B cell (primary cell): ENCODE measurements around the gene RRBP1. TPM values are rescaled to one million over a fixed set of nuclear protein-coding genes. Genes with fewer than 3 reads are reported as not detected.

Experiments used
- ATAC-seq: fragments of 200-7000 bp; cut with Tn5 transposase; one replicate; pipeline ENCODE4 v1.10.0; 2021; ENCODE audit warnings: low read depth, mild to moderate bottlenecking, moderate number of reproducible peaks, moderate library complexity
- CTCF ChIA-PET: fragments of 350-600 bp; sonication (Branson Sonifier 250); formaldehyde crosslinking; loops from one replicate; lab custom pipeline; 2021; ENCODE audit warnings: antibody characterized with exemption, inconsistent platforms; lab: Charles Lee
- POLR2A ChIA-PET: fragments of 350-600 bp; sonication (Branson Sonifier 250); formaldehyde crosslinking; loops from one replicate; lab custom pipeline; 2021; ENCODE audit warnings: antibody characterized with exemption; lab: Charles Lee
- DNase-seq: peaks from one replicate; pipeline ENCODE4 v3.0.0; 2013
- H2AFZ ChIP-seq: 2 replicates; pipeline ENCODE4 v1.6.1; 2012; ENCODE audit warnings: mild to moderate bottlenecking, low read depth, low read length; ENCODE audit not compliant: insufficient read depth, poor library complexity, severe bottlenecking
- H3K27ac ChIP-seq, 2 donors: 1 replicate in 1 of 2; 2 replicates in 1 of 2; pipeline ENCODE4 v1.5.1; 2012 to 2013; ENCODE audit warnings: low read length in 2 of 2, mild to moderate bottlenecking in 2 of 2, moderate library complexity in 1 of 2
- H3K27me3 ChIP-seq, 4 experiments: fragments of 200-600 bp in 1 of 4; sonication (generic) in 1 of 4; replicated peaks in 1 of 4; 1 replicate in 2 of 4; 2 replicates in 2 of 4; pipeline versions ENCODE4 v1.6.1 to v1.7.0; 2013 to 2016; ENCODE audit warnings: low read length in 3 of 4, mild to moderate bottlenecking in 2 of 4, mixed read lengths in 1 of 4, moderate library complexity in 1 of 4; ENCODE audit not compliant: insufficient read depth in 4 of 4, control insufficient read depth in 3 of 4; ENCODE audit errors: control extremely low read depth in 1 of 4
- H3K36me3 ChIP-seq, 2 experiments: replicated peaks in 1 of 2; 1 replicate in 1 of 2; 2 replicates in 1 of 2; pipeline versions ENCODE4 v1.6.1 to v1.7.1; 2013; ENCODE audit warnings: low read length in 1 of 2; ENCODE audit not compliant: insufficient read depth in 2 of 2, control insufficient read depth in 1 of 2; ENCODE audit errors: control extremely low read depth in 1 of 2, extremely low read depth in 1 of 2
- H3K4me1 ChIP-seq, 2 donors: fragments of 200-600 bp in 1 of 2; sonication (generic) in 1 of 2; 1 replicate in 1 of 2; 2 replicates in 1 of 2; pipeline versions ENCODE4 v1.5.1 to v1.6.1; 2013 to 2017; ENCODE audit warnings: low read length in 2 of 2; ENCODE audit not compliant: control insufficient read depth in 2 of 2, insufficient read depth in 2 of 2
- H3K4me2 ChIP-seq: replicated peaks from 2 replicates; pipeline ENCODE3; 2012; ENCODE audit warnings: mild to moderate bottlenecking, low read depth, low read length; ENCODE audit not compliant: poor library complexity, severe bottlenecking
- H3K4me3 ChIP-seq, 5 experiments: fragments of 200-600 bp in 1 of 5; sonication (generic) in 1 of 5; 1 replicate in 3 of 5; 2 replicates in 2 of 5; pipeline versions ENCODE4 v1.5.1 to v1.7.0; 2011 to 2016; ENCODE audit warnings: low read length in 4 of 5, mild to moderate bottlenecking in 4 of 5, low read depth in 2 of 5, control low read depth in 1 of 5, moderate library complexity in 1 of 5; ENCODE audit not compliant: insufficient read depth in 1 of 5; ENCODE audit errors: control extremely low read depth in 1 of 5, extremely low read depth in 1 of 5
- H3K79me2 ChIP-seq: fragments of 200-600 bp; sonication (generic); one replicate; pipeline ENCODE4 v1.6.0; 2016; ENCODE audit warnings: low read length; ENCODE audit not compliant: control insufficient read depth, insufficient read depth
- H3K9ac ChIP-seq: fragments of 200-600 bp; sonication (generic); 2 replicates; pipeline ENCODE4 v1.6.1; 2017; ENCODE audit warnings: mild to moderate bottlenecking, low read length, moderate library complexity
- H3K9me3 ChIP-seq, 3 donors: one replicate each; pipeline versions ENCODE4 v1.6.1 to v1.7.1; 2013; ENCODE audit warnings: low read length in 2 of 3; ENCODE audit not compliant: control insufficient read depth in 2 of 3, insufficient read depth in 1 of 3; ENCODE audit errors: control extremely low read depth in 1 of 3
- H4K20me1 ChIP-seq: 2 replicates; pipeline ENCODE4 v1.6.0; 2012; ENCODE audit warnings: mild to moderate bottlenecking, low read length; ENCODE audit not compliant: insufficient read depth, control insufficient read depth, poor library complexity, severe bottlenecking
- H3K27ac Mint-ChIP-seq: one replicate; pipeline ENCODE4 v1.8.0; 2021; ENCODE audit warnings: mixed read lengths
- H3K27me3 Mint-ChIP-seq: one replicate; pipeline ENCODE4 v1.8.0; 2021; ENCODE audit warnings: mixed read lengths
- H3K4me1 Mint-ChIP-seq: one replicate; pipeline ENCODE4 v1.8.0; 2021; ENCODE audit warnings: mixed read lengths
- H3K4me3 Mint-ChIP-seq: one replicate; pipeline ENCODE4 v1.8.0; 2021; ENCODE audit warnings: mixed read lengths
- H3K9me3 Mint-ChIP-seq: one replicate; pipeline ENCODE4 v1.8.0; 2022; ENCODE audit warnings: mixed read lengths; ENCODE audit not compliant: insufficient read depth
- EZH2 ChIP-seq: IDR thresholded peaks from 2 replicates; pipeline ENCODE4 v1.6.1; 2012; ENCODE audit warnings: borderline replicate concordance, low read depth, mild to moderate bottlenecking, moderate library complexity, low read length; ENCODE audit not compliant: insufficient read depth, poor library complexity, severe bottlenecking
- WGBS: methylation state at CpG from one replicate; pipeline ENCODE4 v1.1.5; 2013; ENCODE audit warnings: missing lambda C conversion rate; ENCODE audit not compliant: insufficient coverage; 5-methylcytosine and 5-hydroxymethylcytosine counted together
- intact Hi-C: fragments of 100-400 bp; cut with micrococcal nuclease; formaldehyde crosslinking; loops from one replicate; pipeline ENCODE4 v1.10.0; 2022
- polyA plus RNA-seq: library from polyadenylated mRNA; depleted of rRNA; stranded (reverse); fragments of >200 nt; gene quantifications from 2 replicates; pipeline ENCODE4 v1.2.3, GENCODE V29; 2012
- total RNA-seq, 2 donors: library from RNA; stranded (reverse); fragments of 120-200 nt in 1 of 2; gene quantifications; 1 replicate in 1 of 2; 2 replicates in 1 of 2; pipeline versions ENCODE4 v1.2.3 to v1.2.4, GENCODE V29; 2013 to 2022
- TF ChIP-seq, protein P1 (sequence below): fragments of 200-600 bp; IDR thresholded peaks from one replicate; pipeline ENCODE4 v1.8.0; 2022; ENCODE audit warnings: antibody characterized with exemption, mild to moderate bottlenecking

RRBP1 gene
- total and polyA plus RNA-seq, 2 donors (not counting 1 experiment from before 2014, with no cell fraction given) = 10.9 to 27.5 TPM

DNA sequence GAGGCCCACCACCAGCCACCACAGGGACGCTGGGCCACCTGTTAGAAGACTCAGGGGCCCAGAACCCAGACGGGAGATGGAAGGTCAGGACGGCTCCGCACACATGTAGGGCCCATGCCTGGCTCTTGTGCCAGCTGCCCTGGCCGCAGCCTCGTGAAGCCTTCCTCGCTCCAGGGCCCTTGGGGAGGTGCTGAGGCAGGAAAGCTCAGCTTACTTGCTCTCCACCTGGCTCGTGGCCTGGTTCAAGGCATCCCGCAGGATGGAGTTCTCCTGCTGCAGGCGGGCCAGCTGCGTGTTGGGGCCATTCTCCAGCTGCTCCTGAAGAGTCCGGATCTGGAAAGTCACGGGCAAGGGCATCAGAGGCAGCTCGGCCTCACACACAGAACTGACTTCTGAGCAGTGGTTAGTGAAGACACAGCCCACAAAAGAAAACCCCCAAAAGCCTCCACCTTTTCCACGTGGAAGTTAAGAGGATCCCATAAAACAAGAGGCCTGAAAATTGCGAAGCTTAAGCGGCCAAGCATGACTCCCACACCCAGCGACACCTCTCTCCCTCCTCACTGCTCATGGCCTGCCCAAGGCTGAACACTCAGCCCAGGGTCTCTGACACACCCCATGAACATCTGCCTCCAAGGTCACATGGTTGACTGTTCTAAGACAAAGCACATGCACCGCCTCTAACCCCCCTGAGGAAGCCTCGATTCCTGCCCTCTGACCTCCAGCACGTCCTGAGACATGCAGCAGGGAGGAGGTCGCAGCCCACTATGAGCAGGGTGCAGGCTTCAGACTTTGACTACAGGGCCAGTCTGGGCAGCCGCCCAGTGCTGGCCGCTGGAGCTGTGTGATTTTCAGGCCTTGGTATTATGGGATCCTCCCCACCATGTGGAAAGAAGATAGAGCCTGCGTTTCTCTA lies 46.5 kb downstream of the RRBP1 start:
- intact Hi-C loops = no loop called here
- Mint-ChIP-seq H3K9me3 (no peaks in the 10 kb centered on the region), H3K27me3 (no peaks in the 10 kb centered on the region), H3K27ac (no peak overlapping the region), H3K4me1 (peaks cover 16% of the 10 kb centered on the region), H3K4me3 (no peak overlapping the region)
- ATAC-seq = no peak
- Histone ChIP-seq H3K27ac (no peak overlapping the region), H2AFZ (no peak overlapping the region), H3K36me3 (peaks cover 0 to 41% of the 10 kb centered on the region in 2 experiments), H3K9me3 (no peaks in the 10 kb centered on the region), H3K4me2 (no peak overlapping the region), H4K20me1 (no peaks in the 10 kb centered on the region), H3K4me1 (peaks cover 7 to 23% of the 10 kb centered on the region in 2 donors), H3K27me3 (no peaks in the 10 kb centered on the region), H3K4me3 (no peak overlapping the region), H3K79me2 (no peaks in the 10 kb centered on the region), H3K9ac (no peak overlapping the region)
- no peak for DNase-seq
- ChIA-PET CTCF (no interaction called here), POLR2A (no interaction called here)
- 64% methylated on average over 25 of the region's 25 CpGs for WGBS
- TF ChIP-seq EZH2 = no peak

DNA sequence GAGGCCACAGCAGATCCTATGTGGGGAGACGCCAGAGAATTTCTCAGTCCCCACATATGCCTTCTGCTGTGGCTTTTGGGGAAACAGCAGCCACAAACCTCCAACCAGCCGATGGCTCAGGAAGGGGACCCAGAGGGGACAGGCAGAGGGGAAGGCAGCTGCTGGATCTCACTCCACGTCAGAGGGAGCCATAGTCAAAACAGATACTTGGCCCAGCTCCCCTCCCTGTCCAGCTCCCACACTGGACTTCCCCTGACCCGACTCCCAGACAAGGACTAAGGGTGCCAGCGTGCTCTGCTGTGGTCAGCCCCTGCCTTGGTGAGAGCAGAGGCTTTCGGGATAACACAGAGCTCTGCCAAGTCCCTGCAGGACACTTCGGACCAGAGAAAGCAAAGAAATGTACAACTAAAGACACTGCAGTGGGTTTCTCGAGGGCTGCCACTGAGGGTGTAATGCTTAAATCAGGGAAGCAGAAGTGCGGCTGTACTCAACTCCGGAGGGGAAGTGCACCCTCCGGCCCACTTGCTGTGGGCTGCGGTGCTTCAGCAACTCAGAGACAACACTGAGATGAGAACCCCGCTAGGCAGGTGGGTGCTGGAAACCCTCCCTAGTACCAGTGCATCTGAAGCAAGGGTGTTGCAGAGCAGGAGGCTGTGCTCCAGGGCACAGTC lies 47.2 kb downstream of the RRBP1 start:
- DNase-seq = peak; percentile 54
- H3K36me3 ChIP-seq = peaks cover 0 to 38% of the 10 kb centered on the region in 2 experiments
- TF ChIP-seq, protein P1, sequence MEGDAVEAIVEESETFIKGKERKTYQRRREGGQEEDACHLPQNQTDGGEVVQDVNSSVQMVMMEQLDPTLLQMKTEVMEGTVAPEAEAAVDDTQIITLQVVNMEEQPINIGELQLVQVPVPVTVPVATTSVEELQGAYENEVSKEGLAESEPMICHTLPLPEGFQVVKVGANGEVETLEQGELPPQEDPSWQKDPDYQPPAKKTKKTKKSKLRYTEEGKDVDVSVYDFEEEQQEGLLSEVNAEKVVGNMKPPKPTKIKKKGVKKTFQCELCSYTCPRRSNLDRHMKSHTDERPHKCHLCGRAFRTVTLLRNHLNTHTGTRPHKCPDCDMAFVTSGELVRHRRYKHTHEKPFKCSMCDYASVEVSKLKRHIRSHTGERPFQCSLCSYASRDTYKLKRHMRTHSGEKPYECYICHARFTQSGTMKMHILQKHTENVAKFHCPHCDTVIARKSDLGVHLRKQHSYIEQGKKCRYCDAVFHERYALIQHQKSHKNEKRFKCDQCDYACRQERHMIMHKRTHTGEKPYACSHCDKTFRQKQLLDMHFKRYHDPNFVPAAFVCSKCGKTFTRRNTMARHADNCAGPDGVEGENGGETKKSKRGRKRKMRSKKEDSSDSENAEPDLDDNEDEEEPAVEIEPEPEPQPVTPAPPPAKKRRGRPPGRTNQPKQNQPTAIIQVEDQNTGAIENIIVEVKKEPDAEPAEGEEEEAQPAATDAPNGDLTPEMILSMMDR = no peak
- TF ChIP-seq EZH2 = no peak
- H3K4me1 ChIP-seq = peaks cover 7 to 23% of the 10 kb centered on the region in 2 donors
- H3K27me3 Mint-ChIP-seq = no peaks in the 10 kb centered on the region
- H3K27ac ChIP-seq = no peak overlapping the region
- no peak overlapping the region for H3K4me2 ChIP-seq
- H4K20me1 ChIP-seq = no peaks in the 10 kb centered on the region
- no peaks in the 10 kb centered on the region for H3K9me3 ChIP-seq
- no peaks in the 10 kb centered on the region for H3K9me3 Mint-ChIP-seq
- H3K4me3 ChIP-seq = no peak overlapping the region
- intact Hi-C loops = no loop called here
- H3K27ac Mint-ChIP-seq = no peak overlapping the region
- POLR2A ChIA-PET = no interaction called here
- H3K79me2 ChIP-seq = no peaks in the 10 kb centered on the region
- no peaks in the 10 kb centered on the region for H3K27me3 ChIP-seq
- H3K9ac ChIP-seq = no peak overlapping the region
- peaks cover 16% of the 10 kb centered on the region for H3K4me1 Mint-ChIP-seq
- no peak overlapping the region for H3K4me3 Mint-ChIP-seq
- CTCF ChIA-PET = interaction anchor here (1.3 kb wide), 1 partner anchor 17 kb away, joined by 3 read pairs; no protein-coding TSS in a partner anchor
- ATAC-seq = peak; percentile 62
- H2AFZ ChIP-seq = no peak overlapping the region
- 21% methylated on average over 11 of the region's 13 CpGs for WGBS
